GM13977 (cell line): ENCODE data around the gene EDIL3.

Experiments used
- DNase-seq: peaks from one replicate; pipeline ENCODE4 v3.0.0; 2012; ENCODE audit warnings: low spot score
- CTCF ChIP-seq: IDR thresholded peaks from 2 replicates; pipeline ENCODE4 v1.5.1; 2012; ENCODE audit warnings: mild to moderate bottlenecking, control low read depth; ENCODE audit not compliant: insufficient read depth; ENCODE audit errors: extremely low read depth, missing control alignments
- in situ Hi-C: fragments of 300-500 bp; cut with MboI; formaldehyde crosslinking; loops from one replicate; pipeline ENCODE4 v1.12.0; 2022; ENCODE audit warnings: low sequenced_read_pairs, low pct_unique_long_range_greater_than_20kb, mixed read lengths, inconsistent platforms; ENCODE audit not compliant: unreplicated experiment

Gene EDIL3

DNA sequence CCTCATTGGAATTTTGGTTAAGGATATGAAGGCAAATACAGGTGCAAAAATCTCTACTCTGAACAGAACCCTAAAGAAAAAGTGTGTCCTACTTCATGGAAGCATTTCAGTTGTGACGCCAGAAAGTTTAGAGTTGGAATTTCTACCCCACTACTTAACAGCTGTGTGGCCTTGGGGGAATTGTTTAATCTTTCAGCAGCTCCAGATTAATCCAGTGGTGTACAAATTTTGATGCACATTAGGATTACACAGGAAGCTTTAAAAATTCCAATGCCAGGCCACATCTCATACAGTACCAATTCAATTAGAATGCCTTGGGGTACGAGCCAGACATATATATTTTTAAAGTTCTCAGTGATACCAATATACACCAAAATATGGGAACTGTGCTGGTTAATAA is 266.1 kb downstream of the EDIL3 start:
- no peak for DNase-seq
- no peak for TF ChIP-seq CTCF
- in situ Hi-C loops: no loop called here

DNA sequence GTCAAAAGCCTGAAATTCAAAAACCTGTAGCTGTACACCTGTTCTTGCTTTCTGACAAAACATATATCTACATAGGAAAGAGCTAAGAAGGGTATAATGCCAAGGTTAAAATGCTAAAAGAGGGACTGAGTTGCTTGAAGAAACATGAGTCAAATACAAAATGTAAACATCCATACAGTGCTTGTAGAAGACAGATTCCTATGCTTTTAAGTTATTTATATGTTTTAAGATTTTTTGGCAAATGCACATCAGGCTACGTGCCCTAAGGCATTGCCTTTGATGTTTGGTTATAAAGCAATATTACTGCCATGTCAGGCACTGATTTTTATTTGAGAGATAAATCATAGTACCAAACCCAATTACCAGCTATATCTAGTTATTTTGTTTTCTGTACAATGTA is 269.0 kb downstream of the EDIL3 start:
- in situ Hi-C loops: no loop called here
- DNase-seq: no peak
- TF ChIP-seq CTCF: no peak

DNA sequence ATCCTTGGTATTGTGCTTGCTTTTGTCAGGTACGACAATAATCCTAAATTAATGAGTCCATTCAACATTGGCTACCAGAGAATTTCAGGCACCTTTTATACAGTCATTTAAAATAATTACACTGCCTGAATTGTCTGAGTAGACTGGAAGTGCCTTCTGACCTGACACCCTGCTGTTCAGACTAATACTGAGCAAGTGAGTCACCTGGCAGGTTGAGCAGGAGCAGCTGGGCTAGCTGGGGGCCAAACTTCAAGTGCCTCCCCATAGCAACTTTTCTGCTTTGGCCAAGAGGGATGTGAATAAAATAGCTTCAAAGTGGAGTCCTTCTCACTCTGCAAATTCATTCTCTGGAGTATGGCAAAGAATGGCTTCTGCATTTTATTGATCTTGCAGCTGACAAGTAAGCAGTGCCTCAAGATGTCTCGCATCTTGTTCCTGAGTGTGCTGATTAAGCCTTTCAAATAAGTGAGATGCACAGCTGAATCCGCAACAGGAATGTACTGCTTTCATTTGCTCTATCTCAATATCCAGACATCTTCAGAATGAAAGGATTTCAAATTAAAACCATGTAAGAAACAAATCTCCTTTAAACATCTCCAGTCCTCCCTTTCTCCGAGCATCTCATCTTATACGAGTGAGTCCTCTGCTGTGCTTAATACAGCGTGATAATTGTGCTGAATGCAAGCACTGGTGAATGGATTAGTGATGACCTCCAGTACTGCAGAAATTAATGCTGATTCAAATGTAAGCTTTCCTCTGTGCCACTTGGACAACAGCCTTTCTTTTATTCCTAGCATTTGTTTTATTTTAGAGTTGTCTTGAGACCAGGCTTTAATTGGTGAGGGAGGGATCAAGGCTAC is 271.2 kb downstream of the EDIL3 start:
- no peak for DNase-seq
- in situ Hi-C loops: no loop called here

GRCh38 chr5:84092738-84093137 is 291.9 kb downstream of the EDIL3 start:
- no peak for TF ChIP-seq CTCF
- in situ Hi-C loops: no loop called here
- DNase-seq: no peak

More for the DNA sequence above, 271.2 kb downstream of the EDIL3 start:
- no peak for TF ChIP-seq CTCF

GRCh38 chr5:84091127-84091799 is 293.4 kb downstream of the EDIL3 start:
- TF ChIP-seq CTCF: no peak
- in situ Hi-C loops: no loop called here
- DNase-seq: no peak

GRCh38 chr5:84088996-84089395 is 295.7 kb downstream of the EDIL3 start:
- in situ Hi-C loops: no loop called here
- TF ChIP-seq CTCF: peak; percentile 28
- DNase-seq: no peak
